RWPE1 (cell line): ENCODE results near the gene PLXNB1.

ENCODE experiments used
- CTCF ChIA-PET: fragments of 350-600 bp; sonication (Branson Sonifier 250); formaldehyde crosslinking; extraction: SDS; loops from one replicate; lab custom pipeline; 2021; lab: Yijun Ruan, JAX
- POLR2A ChIA-PET: fragments of 400-600 bp; formaldehyde crosslinking; extraction: SDS; loops from one replicate; lab custom pipeline; 2020; ENCODE audit warnings: antibody characterized with exemption; ENCODE audit not compliant: low non-redundant PET; lab: Yijun Ruan, JAX
- DNase-seq: peaks from one replicate; pipeline ENCODE4 v3.0.0; 2012; ENCODE audit warnings: low spot score
- H3K27ac ChIP-seq: fragments of 450-650 bp; 2 replicates; pipeline ENCODE4 v1.5.1; 2017
- TF ChIP-seq, protein P1 (sequence below): fragments of 450-650 bp; conservative IDR thresholded peaks from 2 replicates; pipeline ENCODE4 v1.5.1; 2017; ENCODE audit warnings: low read depth, mild to moderate bottlenecking

Gene PLXNB1

DNA sequence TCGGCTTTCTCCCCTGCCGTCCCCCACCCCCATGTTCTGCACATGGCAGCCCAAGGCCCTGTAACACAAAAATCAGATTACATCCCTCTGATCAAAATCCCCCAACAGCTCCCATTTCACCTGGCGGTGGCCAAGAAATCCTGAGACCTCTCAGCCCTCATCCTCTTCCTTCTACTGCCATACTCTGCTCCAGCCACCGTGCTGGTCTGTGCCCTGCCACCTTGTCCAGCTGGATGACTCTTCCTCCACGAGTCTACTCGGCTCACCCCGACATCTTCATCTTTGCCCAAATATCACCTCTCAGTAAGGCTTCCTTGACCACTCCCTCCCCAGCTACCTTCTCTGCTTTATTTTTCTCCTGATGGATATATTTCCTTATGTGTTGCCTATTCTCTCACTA lies 7.0 kb upstream of the PLXNB1 start:
- no peak for DNase-seq
- TF ChIP-seq, protein P1, sequence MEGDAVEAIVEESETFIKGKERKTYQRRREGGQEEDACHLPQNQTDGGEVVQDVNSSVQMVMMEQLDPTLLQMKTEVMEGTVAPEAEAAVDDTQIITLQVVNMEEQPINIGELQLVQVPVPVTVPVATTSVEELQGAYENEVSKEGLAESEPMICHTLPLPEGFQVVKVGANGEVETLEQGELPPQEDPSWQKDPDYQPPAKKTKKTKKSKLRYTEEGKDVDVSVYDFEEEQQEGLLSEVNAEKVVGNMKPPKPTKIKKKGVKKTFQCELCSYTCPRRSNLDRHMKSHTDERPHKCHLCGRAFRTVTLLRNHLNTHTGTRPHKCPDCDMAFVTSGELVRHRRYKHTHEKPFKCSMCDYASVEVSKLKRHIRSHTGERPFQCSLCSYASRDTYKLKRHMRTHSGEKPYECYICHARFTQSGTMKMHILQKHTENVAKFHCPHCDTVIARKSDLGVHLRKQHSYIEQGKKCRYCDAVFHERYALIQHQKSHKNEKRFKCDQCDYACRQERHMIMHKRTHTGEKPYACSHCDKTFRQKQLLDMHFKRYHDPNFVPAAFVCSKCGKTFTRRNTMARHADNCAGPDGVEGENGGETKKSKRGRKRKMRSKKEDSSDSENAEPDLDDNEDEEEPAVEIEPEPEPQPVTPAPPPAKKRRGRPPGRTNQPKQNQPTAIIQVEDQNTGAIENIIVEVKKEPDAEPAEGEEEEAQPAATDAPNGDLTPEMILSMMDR = no peak
- ChIA-PET CTCF (interaction anchor here (1.9 to 2.5 kb wide), 2 partner anchors 36 to 163 kb away, joined by 25 to 68 read pairs; no protein-coding TSS in a partner anchor), POLR2A (interaction anchor here (1.5 kb wide), 1 partner anchor 35 kb away, joined by 4 read pairs; no protein-coding TSS in a partner anchor)
- H3K27ac ChIP-seq = peak overlapping the region; percentile 99

DNA sequence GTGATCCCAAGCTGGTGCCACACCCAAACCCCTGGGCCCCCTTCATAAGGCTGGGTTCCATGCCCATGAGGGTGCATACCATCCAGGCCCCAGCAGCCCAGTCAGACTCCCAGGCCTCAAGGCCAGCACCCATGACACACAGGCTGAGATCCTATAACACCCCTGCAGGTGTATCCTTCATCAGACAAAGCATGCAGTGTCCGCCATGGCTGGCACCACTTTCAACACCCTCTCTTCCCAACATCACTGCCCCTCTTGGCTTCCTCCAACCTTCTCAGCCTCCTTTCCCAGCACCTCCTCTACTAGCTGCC lies 6.5 kb upstream of the PLXNB1 start:
- ChIA-PET CTCF (interaction anchor here (0.6 to 2.5 kb wide), 18 partner anchors 9 to 242 kb away, joined by 3 to 68 read pairs (median 5); partner anchors contain the start of gene ZNF589), POLR2A (interaction anchor here (1.3 to 1.5 kb wide), 2 partner anchors 35 to 36 kb away, joined by 3 to 4 read pairs; no protein-coding TSS in a partner anchor)
- no peak for DNase-seq
- TF ChIP-seq, protein P1 = no peak
- H3K27ac ChIP-seq = peak overlapping the region; percentile 99

DNA sequence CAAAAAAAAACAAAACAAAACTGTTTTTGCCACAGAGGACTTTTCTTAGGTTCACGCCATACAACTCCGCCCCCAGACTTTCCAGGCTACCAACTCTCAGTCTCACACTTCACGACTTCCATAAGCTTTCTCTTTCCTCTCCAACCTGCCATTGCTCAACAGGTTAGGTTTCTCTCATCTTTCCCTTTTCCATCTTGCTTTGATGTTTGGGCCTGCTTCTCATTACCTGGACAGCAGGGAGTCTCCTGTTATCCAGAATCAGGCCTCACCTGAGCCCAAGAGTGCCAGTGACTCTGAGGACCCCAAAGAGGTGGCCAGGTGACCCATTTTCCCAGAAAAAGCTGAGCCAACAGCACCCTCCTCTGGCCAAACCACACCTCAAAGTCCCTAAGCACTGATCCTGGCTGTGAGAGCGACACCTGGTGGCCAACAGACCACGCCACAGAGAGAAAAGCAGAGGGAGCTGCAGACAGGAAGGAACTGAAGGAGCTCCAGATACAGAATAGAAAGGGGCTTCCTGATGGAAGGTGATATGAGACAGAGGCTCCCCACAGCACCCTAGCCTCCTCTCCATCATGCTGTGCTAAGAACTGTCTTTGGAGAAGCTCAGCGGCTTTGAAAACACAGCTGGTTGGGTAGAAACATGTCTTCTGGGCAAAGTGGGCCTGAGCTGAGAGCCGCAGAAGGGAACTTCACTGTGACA lies 6.0 kb upstream of the PLXNB1 start:
- H3K27ac ChIP-seq = peak overlapping the region; percentile 99
- peak; percentile 66 for DNase-seq
- CTCF ChIA-PET = interaction anchor here (0.5 to 2.5 kb wide), 24 partner anchors 10 to 1198 kb away, joined by 3 to 68 read pairs (median 4); partner anchors contain the start of gene ZNF589
- TF ChIP-seq, protein P1 = peak; percentile 98
- POLR2A ChIA-PET = interaction anchor here (1.0 to 1.5 kb wide), 3 partner anchors 35 to 36 kb away, joined by 3 to 4 read pairs (median 3); no protein-coding TSS in a partner anchor

DNA sequence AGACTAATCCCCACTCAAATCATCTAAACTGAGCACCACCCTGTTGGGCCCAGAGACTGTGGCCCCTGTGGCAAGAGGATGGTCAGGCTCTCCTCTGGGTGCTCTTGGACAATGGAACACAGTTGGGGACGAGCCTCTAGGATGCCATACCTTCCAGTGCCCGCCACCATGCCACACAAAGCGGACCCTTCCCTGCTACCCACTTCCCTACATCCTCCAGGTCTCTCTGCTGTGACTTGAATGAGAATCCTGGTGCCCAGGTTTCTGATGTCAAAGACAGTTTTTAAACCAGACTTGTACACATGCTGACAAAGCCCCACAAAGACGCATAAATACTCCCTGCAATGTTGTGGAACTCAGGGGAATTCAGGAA lies 5.3 kb upstream of the PLXNB1 start:
- TF ChIP-seq, protein P1 = no peak
- CTCF ChIA-PET = interaction anchor here (0.6 to 2.5 kb wide), 10 partner anchors 16 to 1199 kb away, joined by 3 to 68 read pairs (median 7); partner anchors contain the start of gene ZNF589
- no peak for DNase-seq
- H3K27ac ChIP-seq = peak overlapping the region; percentile 99
- POLR2A ChIA-PET = interaction anchor here (1.0 to 1.5 kb wide), 3 partner anchors 34 to 36 kb away, joined by 3 to 4 read pairs (median 3); no protein-coding TSS in a partner anchor

DNA sequence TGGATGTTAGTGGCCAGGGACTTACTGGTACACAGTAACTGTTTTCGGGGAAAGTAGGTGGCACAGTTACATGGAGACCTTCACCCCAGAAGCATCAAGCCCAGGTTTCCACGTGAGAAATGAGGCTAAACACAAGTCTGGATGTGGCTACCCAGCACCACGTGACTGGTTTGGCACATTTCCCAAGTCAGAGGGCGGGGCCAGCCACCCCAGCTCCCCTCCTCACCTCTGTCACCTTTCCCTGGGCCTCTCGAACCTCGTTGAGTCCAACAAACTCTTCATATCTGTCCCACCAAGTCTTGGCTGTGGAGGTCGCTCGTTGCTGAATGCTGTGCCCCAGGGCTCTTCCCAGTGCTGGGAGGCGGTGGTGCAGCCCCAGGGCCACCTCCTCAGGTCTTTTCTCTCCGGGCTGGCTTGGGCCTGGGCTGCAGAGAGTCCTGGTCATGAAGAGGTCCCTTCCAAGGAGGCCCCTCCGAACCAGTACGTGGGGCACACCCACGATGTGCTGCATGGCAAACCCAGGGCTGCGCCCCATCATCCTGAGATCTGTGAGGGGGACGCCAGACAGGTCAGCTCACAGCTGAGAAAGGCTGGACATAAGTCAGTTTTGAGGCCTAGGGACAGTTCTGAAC lies 4.8 kb upstream of the PLXNB1 start:
- no peak for DNase-seq
- TF ChIP-seq, protein P1 = no peak
- H3K27ac ChIP-seq = peak overlapping the region; percentile 99
- ChIA-PET CTCF (interaction anchor here (0.7 to 1.1 kb wide), 2 partner anchors 34 to 271 kb away, joined by 3 read pairs; no protein-coding TSS in a partner anchor), POLR2A (no interaction called here)
